KMS-11 (cell line): Measurements from ENCODE around the gene RERE.

Experiments used
- H2AFZ ChIP-seq: fragments of 200-600 bp; sonication (generic); 2 replicates; pipeline ENCODE4 v1.6.1; 2016; ENCODE audit warnings: antibody characterized with exemption, mixed run types, low read depth
- H3K27ac ChIP-seq: fragments of 200-600 bp; sonication (generic); 2 replicates; pipeline ENCODE4 v1.6.1; 2016; ENCODE audit warnings: mild to moderate bottlenecking, mixed run types
- H3K27me3 ChIP-seq: fragments of 200-600 bp; sonication (generic); 2 replicates; pipeline ENCODE4 v1.6.1; 2017; ENCODE audit warnings: mild to moderate bottlenecking, low read depth, mixed run types, moderate library complexity; ENCODE audit not compliant: insufficient read depth
- H3K36me3 ChIP-seq: fragments of 200-600 bp; sonication (generic); 2 replicates; pipeline ENCODE4 v1.6.1; 2017; ENCODE audit warnings: mild to moderate bottlenecking, mixed run types; ENCODE audit not compliant: insufficient read depth
- H3K4me1 ChIP-seq: fragments of 200-600 bp; sonication (generic); 2 replicates; pipeline ENCODE4 v1.6.1; 2016; ENCODE audit warnings: mild to moderate bottlenecking, low read depth, mixed run types; ENCODE audit not compliant: poor library complexity, severe bottlenecking
- H3K4me2 ChIP-seq: fragments of 200-600 bp; sonication (generic); 2 replicates; pipeline ENCODE4 v1.7.0; 2016; ENCODE audit warnings: mild to moderate bottlenecking, mixed run types
- H3K4me3 ChIP-seq: fragments of 200-600 bp; sonication (generic); IDR thresholded peaks from 2 replicates; pipeline ENCODE4 v1.6.1; 2017; ENCODE audit warnings: low read depth, low read length, mixed read lengths; ENCODE audit not compliant: insufficient read depth
- H3K79me2 ChIP-seq: fragments of 200-600 bp; sonication (generic); 2 replicates; pipeline ENCODE4 v1.6.1; 2016; ENCODE audit warnings: low read depth, mixed run types; ENCODE audit not compliant: insufficient read depth
- H3K9ac ChIP-seq: fragments of 200-600 bp; sonication (generic); 2 replicates; pipeline ENCODE4 v1.6.1; 2016; ENCODE audit warnings: mild to moderate bottlenecking, mixed run types
- H4K20me1 ChIP-seq: fragments of 200-600 bp; sonication (generic); 2 replicates; pipeline ENCODE4 v1.6.1; 2016; ENCODE audit warnings: mild to moderate bottlenecking, mixed run types; ENCODE audit not compliant: insufficient read depth
- CTCF ChIP-seq: fragments of 200-600 bp; sonication (generic); conservative IDR thresholded peaks from 2 replicates; pipeline ENCODE4 v1.6.1; 2017; ENCODE audit warnings: low read depth, mild to moderate bottlenecking, antibody characterized with exemption, low read length, moderate library complexity, mixed read lengths

RERE gene

GRCh38 chr1:8591569-8591968 is 225.9 kb downstream of the RERE start:
- Histone ChIP-seq H3K27ac (0 out of 2 replicates have a peak overlapping the region, but pooled peaks have one; percentile 44), H4K20me1 (peaks cover 6% of the 10 kb centered on the region; the same call in 1 of the 2 replicates), H3K4me1 (peaks cover 65% of the 10 kb centered on the region), H3K36me3 (no peaks in the 10 kb centered on the region), H3K4me3 (no peak overlapping the region), H2AFZ (no peak overlapping the region), H3K4me2 (peak overlapping the region; percentile 67), H3K27me3 (no peaks in the 10 kb centered on the region), H3K9ac (no peak overlapping the region; the same call in 1 of the 2 replicates), H3K79me2 (peaks cover 9% of the 10 kb centered on the region; the same call in 1 of the 2 replicates)
- TF ChIP-seq CTCF: no peak

GRCh38 chr1:8590721-8591351 is 226.6 kb downstream of the RERE start:
- Histone ChIP-seq H3K4me2 (peak overlapping the region; percentile 67), H3K27ac (peak overlapping the region; percentile 44), H3K4me3 (peak overlapping the region; percentile 52), H2AFZ (0 out of 2 replicates have a peak overlapping the region, but pooled peaks have one; percentile 5), H3K9ac (peak overlapping the region; percentile 2; the same call in 1 of the 2 replicates), H3K4me1 (peaks cover 58% of the 10 kb centered on the region), H3K36me3 (no peaks in the 10 kb centered on the region), H3K79me2 (peaks cover 9% of the 10 kb centered on the region; the same call in 1 of the 2 replicates), H4K20me1 (peaks cover under 1% of the 10 kb centered on the region; the same call in 1 of the 2 replicates), H3K27me3 (no peaks in the 10 kb centered on the region)
- TF ChIP-seq CTCF: no peak

- no peak for TF ChIP-seq CTCF
- no peak overlapping the region for H3K9ac ChIP-seq
- peaks cover 5% of the 10 kb centered on the region; the same call in 1 of the 2 replicates for H3K79me2 ChIP-seq
- H3K4me1 ChIP-seq: peaks cover 45% of the 10 kb centered on the region
- no peak overlapping the region for H3K4me3 ChIP-seq
- H3K36me3 ChIP-seq: no peaks in the 10 kb centered on the region
- H2AFZ ChIP-seq: no peak overlapping the region
- no peaks in the 10 kb centered on the region; the same call in 1 of the 2 replicates for H4K20me1 ChIP-seq
- H3K4me2 ChIP-seq: peak overlapping the region; percentile 67; the same call in 1 of the 2 replicates
- H3K27me3 ChIP-seq: no peaks in the 10 kb centered on the region
- H3K27ac ChIP-seq: no peak overlapping the region; the same call in 1 of the 2 replicates
These were observed 227.9 kb downstream of the RERE start for GRCh38 chr1:8589571-8589970.

GRCh38 chr1:8587784-8588183 is 229.7 kb downstream of the RERE start:
- no peaks in the 10 kb centered on the region for H3K27me3 ChIP-seq
- peaks cover 41% of the 10 kb centered on the region for H3K4me1 ChIP-seq
- no peak overlapping the region for H3K4me3 ChIP-seq
- no peaks in the 10 kb centered on the region; the same call in 1 of the 2 replicates for H4K20me1 ChIP-seq
- no peaks in the 10 kb centered on the region for H3K36me3 ChIP-seq
- no peak overlapping the region for H2AFZ ChIP-seq
- H3K27ac ChIP-seq: no peak overlapping the region
- TF ChIP-seq CTCF: no peak
- H3K9ac ChIP-seq: no peak overlapping the region
- peaks cover 9% of the 10 kb centered on the region; the same call in 1 of the 2 replicates for H3K79me2 ChIP-seq
- H3K4me2 ChIP-seq: no peak overlapping the region
